ENCODE data around the gene LMNA. TPM values are rescaled to one million over a fixed set of nuclear protein-coding genes. Genes with fewer than 3 reads are reported as not detected.

LMNA gene
- total and polyA plus RNA-seq, 2 donors (not counting 1 experiment from before 2014, with no cell fraction given), result 19.4 to 28.7 TPM

GRCh38 chr1:156103521-156103947, 11.0 kb upstream of the LMNA start:
- Mint-ChIP-seq H3K9me3 (ENCODE audit: insufficient read depth) (no peaks in the 10 kb centered on the region), H3K27me3 (no peaks in the 10 kb centered on the region), H3K4me3 (no peak overlapping the region), H3K4me1 (peaks cover 49% of the 10 kb centered on the region), H3K27ac (peak overlapping the region; percentile 92)
- H3K27ac ChIP-seq (ENCODE audit: low read length in 2 of 2), result no peak overlapping the region
- TF ChIP-seq EZH2 (IDR thresholded peaks at IDR 0.05; ENCODE audit: borderline replicate concordance, insufficient read depth, low read depth, low read length, poor library complexity, severe bottlenecking) (no peak), CTCF (IDR thresholded peaks at IDR 0.05) (no peak)
- H3K9me3 ChIP-seq (ENCODE audit: control extremely low read depth in 1 of 3, control insufficient read depth in 2 of 3, insufficient read depth in 1 of 3, low read length in 2 of 3), result no peaks in the 10 kb centered on the region
- ChIA-PET CTCF (interaction anchor here (0.6 to 23.7 kb wide), 2 partner anchors 11 to 22 kb away, joined by 6 to 970 read pairs; partner anchors contain the start of gene LMNA), POLR2A (no interaction called here)
- no peak for DNase-seq
- H3K4me1 ChIP-seq (ENCODE audit: control insufficient read depth in 2 of 2, insufficient read depth in 2 of 2, low read length in 2 of 2), result peaks cover 35 to 43% of the 10 kb centered on the region in 2 donors
- H2AFZ ChIP-seq (ENCODE audit: insufficient read depth, low read depth, low read length, poor library complexity, severe bottlenecking), result no peak overlapping the region
- no peak for ATAC-seq (ENCODE audit: low read depth)
- H3K4me3 ChIP-seq (ENCODE audit: control extremely low read depth in 1 of 5, extremely low read depth in 1 of 5, insufficient read depth in 1 of 5, low read depth in 2 of 5, low read length in 4 of 5), result no peak overlapping the region
- peak overlapping the region; percentile 20 for H3K4me2 ChIP-seq (replicated peaks; ENCODE audit: low read depth, low read length, poor library complexity, severe bottlenecking)
- peaks cover 0 to 5% (median 2%) of the 10 kb centered on the region in 4 experiments for H3K27me3 ChIP-seq (replicated peaks in 1 of 4; ENCODE audit: control extremely low read depth in 1 of 4, control insufficient read depth in 3 of 4, insufficient read depth in 4 of 4, low read length in 3 of 4)
- H3K36me3 ChIP-seq (replicated peaks in 1 of 2; ENCODE audit: control extremely low read depth in 1 of 2, control insufficient read depth in 1 of 2, extremely low read depth in 1 of 2, insufficient read depth in 2 of 2, low read length in 1 of 2), result no peaks in the 10 kb centered on the region
- H3K79me2 ChIP-seq (ENCODE audit: control insufficient read depth, insufficient read depth, low read length), result no peaks in the 10 kb centered on the region
- intact Hi-C loops (cut with micrococcal nuclease), result no loop called here
- no peaks in the 10 kb centered on the region for H4K20me1 ChIP-seq (ENCODE audit: control insufficient read depth, insufficient read depth, low read length, poor library complexity, severe bottlenecking)
- no peak overlapping the region for H3K9ac ChIP-seq (ENCODE audit: low read length)
- WGBS (ENCODE audit: insufficient coverage), result 65% methylated on average over 5 of the region's 9 CpGs

GRCh38 chr1:156104065-156104810, 10.3 kb upstream of the LMNA start:
- H3K4me1 ChIP-seq (ENCODE audit: control insufficient read depth in 2 of 2, insufficient read depth in 2 of 2, low read length in 2 of 2), result peaks cover 35 to 43% of the 10 kb centered on the region in 2 donors
- no peaks in the 10 kb centered on the region for H3K9me3 ChIP-seq (ENCODE audit: control extremely low read depth in 1 of 3, control insufficient read depth in 2 of 3, insufficient read depth in 1 of 3, low read length in 2 of 3)
- TF ChIP-seq EZH2 (IDR thresholded peaks at IDR 0.05; ENCODE audit: borderline replicate concordance, insufficient read depth, low read depth, low read length, poor library complexity, severe bottlenecking) (no peak), CTCF (IDR thresholded peaks at IDR 0.05) (no peak)
- intact Hi-C loops (cut with micrococcal nuclease), result no loop called here
- no peaks in the 10 kb centered on the region for H3K79me2 ChIP-seq (ENCODE audit: control insufficient read depth, insufficient read depth, low read length)
- H3K27me3 ChIP-seq (replicated peaks in 1 of 4; ENCODE audit: control extremely low read depth in 1 of 4, control insufficient read depth in 3 of 4, insufficient read depth in 4 of 4, low read length in 3 of 4), result peaks cover 0 to 5% (median 2%) of the 10 kb centered on the region in 4 experiments
- peak overlapping the region in 1 of 2 donors; percentile 99 for H3K27ac ChIP-seq (ENCODE audit: low read length in 2 of 2)
- Mint-ChIP-seq H3K4me1 (peaks cover 55% of the 10 kb centered on the region), H3K27me3 (no peaks in the 10 kb centered on the region), H3K4me3 (peak overlapping the region; percentile 86), H3K9me3 (ENCODE audit: insufficient read depth) (no peaks in the 10 kb centered on the region), H3K27ac (peak overlapping the region; percentile 92)
- no peak overlapping the region for H3K4me3 ChIP-seq (ENCODE audit: control extremely low read depth in 1 of 5, extremely low read depth in 1 of 5, insufficient read depth in 1 of 5, low read depth in 2 of 5, low read length in 4 of 5)
- no peaks in the 10 kb centered on the region for H3K36me3 ChIP-seq (replicated peaks in 1 of 2; ENCODE audit: control extremely low read depth in 1 of 2, control insufficient read depth in 1 of 2, extremely low read depth in 1 of 2, insufficient read depth in 2 of 2, low read length in 1 of 2)
- WGBS (ENCODE audit: insufficient coverage), result 56% methylated on average over 5 of the region's 15 CpGs
- no peak overlapping the region for H3K9ac ChIP-seq (ENCODE audit: low read length)
- ATAC-seq (ENCODE audit: low read depth), result no peak
- ChIA-PET POLR2A (no interaction called here), CTCF (interaction anchor here (0.6 to 23.7 kb wide), 4 partner anchors 7 to 120 kb away, joined by 3 to 970 read pairs (median 42); partner anchors contain the start of gene LMNA)
- peak overlapping the region; percentile 20 for H3K4me2 ChIP-seq (replicated peaks; ENCODE audit: low read depth, low read length, poor library complexity, severe bottlenecking)
- peak; percentile 73 for DNase-seq
- no peak overlapping the region for H2AFZ ChIP-seq (ENCODE audit: insufficient read depth, low read depth, low read length, poor library complexity, severe bottlenecking)
- no peaks in the 10 kb centered on the region for H4K20me1 ChIP-seq (ENCODE audit: control insufficient read depth, insufficient read depth, low read length, poor library complexity, severe bottlenecking)
